Activated CD4-positive, alpha-beta T cell treated with anti-CD3 and anti-CD28 coated beads for 1 hour (primary cell): Measurements from ENCODE around the gene OCIAD2.
"Not testable (repeated sequence)": the region's sequence is repeated elsewhere in the genome, so short reads cannot be mapped to it uniquely, and the experiment has no call there.

Experiments
- DNase-seq: peaks from one replicate; pipeline ENCODE4 v3.0.0-alpha.2; 2020

The OCIAD2 gene

GRCh38 chr4:48851651-48852050, 54.9 kb downstream of the OCIAD2 start:
- no peak for DNase-seq

GRCh38 chr4:48848799-48849198, 57.8 kb downstream of the OCIAD2 start:
- DNase-seq = not testable (repeated sequence)

GRCh38 chr4:48844843-48845242, 61.7 kb downstream of the OCIAD2 start:
- DNase-seq = no peak

- no peak for DNase-seq
Observed at GRCh38 chr4:48841045-48841827, 65.3 kb downstream of the OCIAD2 start.

GRCh38 chr4:48836658-48837057, 69.9 kb downstream of the OCIAD2 start:
- DNase-seq = no peak
